Measurements from ENCODE around the gene PLEKHD1. TPM values are rescaled to one million over a fixed set of nuclear protein-coding genes. Genes with fewer than 3 reads are reported as not detected.
A peak's percentile ranks its signal among the peaks of the same experiment; 100 is the strongest.
"Not testable (repeated sequence)": the region's sequence is repeated elsewhere in the genome, so short reads cannot be mapped to it uniquely, and the experiment has no call there.

Gene PLEKHD1
- total RNA-seq: 0.16 TPM

GRCh38 chr14:69484444-69485314 is at the start of gene PLEKHD1:
PLEKHD1 (plus strand) TSS chr14:69484728; CDS start chr14:69484966, 238 bp downstream.
- DNase-seq: peak; percentile 9

- no peak for DNase-seq
Observed at GRCh38 chr14:69439521-69440270, 44.8 kb upstream of the PLEKHD1 start.

GRCh38 chr14:69441948-69442347 is 42.6 kb upstream of the PLEKHD1 start:
- no peak for DNase-seq

DNA sequence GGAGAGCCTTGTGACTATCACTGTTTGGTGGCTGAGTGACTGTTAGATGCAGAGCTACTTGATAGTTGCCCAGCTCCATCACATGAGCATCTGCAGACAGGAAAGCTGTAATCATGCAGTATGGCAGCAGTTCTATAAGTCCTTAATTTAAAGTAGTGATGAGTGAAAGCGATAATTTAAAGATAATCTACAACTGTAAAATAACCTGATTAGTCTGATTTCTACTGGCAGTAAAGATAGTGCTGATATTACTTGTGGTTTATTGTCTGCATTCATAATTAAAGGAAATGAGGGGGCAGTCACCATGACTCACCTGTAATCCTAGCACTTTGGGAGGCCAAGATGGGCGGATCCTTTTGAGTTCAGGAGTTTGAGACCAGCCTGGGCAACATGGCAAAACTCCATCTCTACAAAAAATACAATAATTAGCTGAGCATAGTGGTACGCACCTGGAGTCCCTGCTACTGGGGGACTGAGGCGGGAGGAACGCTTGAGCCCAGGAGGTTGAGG is 41.2 kb upstream of the PLEKHD1 start:
- no peak for DNase-seq

DNA sequence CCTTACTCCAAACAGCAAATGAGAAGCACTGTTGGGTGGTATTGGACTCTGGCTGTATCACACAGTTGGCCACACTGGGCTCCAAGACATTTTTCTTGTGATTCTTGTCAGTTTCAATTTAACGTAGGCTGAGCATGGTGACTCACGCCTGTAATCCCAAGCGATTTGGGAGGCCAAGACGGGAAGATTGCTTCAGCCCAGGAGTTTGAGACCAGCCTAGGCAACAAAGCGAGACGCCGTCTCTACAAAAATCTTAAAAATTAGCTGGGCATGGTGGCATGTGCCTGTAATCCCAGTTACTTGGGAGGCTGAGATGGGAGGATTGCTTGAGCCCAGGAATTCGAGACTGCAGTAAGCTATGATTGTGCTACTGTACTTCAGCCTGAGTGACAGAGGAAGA is 35.3 kb upstream of the PLEKHD1 start:
- DNase-seq: no peak

DNA sequence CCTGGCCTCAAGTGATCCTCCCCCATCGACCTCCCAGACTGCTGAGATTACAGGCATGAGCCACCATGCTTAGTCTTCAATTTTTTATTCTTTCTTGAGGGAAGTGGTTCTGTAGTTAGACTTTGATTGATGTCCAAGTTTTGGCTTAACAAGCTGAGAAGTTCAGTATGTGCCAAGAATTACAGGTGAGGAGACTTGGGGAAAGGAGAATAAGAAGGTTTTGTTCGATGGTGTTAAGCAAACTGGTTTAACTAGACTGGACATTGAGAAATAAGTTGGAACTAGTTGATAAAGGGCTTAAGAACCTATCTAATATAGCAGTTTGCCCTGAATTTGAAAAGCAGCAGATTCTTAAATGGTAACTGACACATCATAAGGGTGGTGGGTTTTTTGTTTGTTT is 32.6 kb upstream of the PLEKHD1 start:
- DNase-seq: no peak

DNA sequence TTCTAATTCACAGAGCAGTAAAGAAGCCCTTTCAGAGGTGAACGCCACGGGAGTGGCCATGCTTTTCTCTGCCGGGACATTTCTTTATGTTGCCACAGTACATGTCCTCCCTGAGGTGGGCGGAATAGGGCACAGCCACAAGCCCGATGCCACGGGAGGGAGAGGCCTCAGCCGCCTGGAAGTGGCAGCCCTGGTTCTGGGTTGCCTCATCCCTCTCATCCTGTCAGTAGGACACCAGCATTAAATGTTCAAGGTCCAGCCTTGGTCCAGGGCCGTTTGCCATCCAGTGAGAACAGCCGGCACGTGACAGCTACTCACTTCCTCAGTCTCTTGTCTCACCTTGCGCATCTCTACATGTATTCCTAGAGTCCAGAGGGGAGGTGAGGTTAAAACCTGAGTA is 26.2 kb upstream of the PLEKHD1 start:
- no peak for DNase-seq

DNA sequence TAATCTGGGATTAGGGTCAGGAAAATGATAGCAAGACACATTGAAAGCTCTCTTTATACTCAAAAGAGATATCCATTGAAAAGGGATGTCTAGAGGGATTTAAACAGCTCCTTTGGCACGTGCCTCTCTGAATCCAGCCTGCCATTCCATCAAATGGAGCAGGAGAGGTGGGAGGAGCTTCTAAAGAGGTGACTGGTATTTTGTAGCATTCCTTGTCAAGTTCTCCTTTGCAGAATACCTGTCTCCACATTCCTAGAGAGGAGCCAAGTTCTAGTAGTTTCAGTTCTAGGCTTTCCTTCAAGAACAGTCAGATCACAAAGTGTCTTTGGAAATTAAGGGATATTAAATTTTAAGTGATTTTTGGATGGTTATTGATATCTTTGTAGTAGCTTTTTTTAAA is 25.4 kb upstream of the PLEKHD1 start:
- DNase-seq: no peak

DNA sequence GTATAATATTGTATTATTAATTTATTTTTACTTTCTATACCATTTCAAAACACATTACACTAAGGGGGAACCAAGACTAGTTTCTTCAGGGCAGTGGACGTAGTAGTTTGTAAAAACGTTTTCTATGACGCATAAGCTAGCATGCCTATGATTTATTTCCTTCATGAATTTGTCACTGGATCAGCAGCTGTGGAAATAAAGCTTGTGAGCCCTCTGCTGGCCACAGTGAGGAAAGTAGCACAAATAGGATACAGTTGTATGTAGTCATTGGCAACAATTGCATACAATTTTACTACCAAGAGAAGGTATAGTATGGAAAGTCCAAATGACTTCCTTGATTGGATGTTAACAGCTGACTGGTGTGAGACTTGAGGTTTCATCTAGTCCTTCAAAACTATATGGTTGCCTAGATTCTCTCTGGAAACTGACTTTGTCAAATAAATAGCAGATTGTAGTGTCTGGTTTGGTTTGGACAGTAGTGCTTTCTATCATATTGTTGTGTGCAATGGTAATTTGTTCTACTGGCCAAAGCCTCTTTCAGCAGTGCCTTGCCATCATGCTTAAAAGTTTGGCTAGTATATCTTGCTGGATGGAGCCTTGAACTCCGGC is 24.3 kb upstream of the PLEKHD1 start:
- DNase-seq: peak; percentile 58

GRCh38 chr14:69464379-69464778 is 20.1 kb upstream of the PLEKHD1 start:
- no peak for DNase-seq

- DNase-seq: no peak
Observed at GRCh38 chr14:69464829-69465228, 19.7 kb upstream of the PLEKHD1 start.

GRCh38 chr14:69468949-69469348 is 15.6 kb upstream of the PLEKHD1 start:
- no peak for DNase-seq

GRCh38 chr14:69471436-69471835 is 13.1 kb upstream of the PLEKHD1 start:
- no peak for DNase-seq

DNA sequence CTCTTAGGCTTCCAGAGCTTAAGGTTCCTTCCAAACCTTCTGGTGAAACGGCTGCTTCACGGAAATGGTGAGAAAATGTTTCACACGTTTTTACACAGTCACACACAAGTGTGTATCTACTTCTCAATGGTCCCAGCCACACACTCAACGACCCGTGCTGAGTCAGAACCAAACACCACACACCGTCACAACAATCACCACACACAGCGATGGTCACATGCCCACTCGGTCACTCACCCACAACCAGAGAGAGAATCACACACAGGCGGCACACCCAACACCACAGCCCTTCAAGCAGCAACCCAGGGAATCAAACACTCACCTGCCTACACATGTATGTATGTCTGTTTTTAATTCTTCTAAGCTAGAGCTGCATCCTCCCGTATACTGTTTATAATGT is 12.6 kb upstream of the PLEKHD1 start:
- DNase-seq: no peak

- DNase-seq: no peak
Observed at GRCh38 chr14:69473260-69473659, 11.3 kb upstream of the PLEKHD1 start.

GRCh38 chr14:69473946-69474345 is 10.6 kb upstream of the PLEKHD1 start:
- no peak for DNase-seq

- no peak for DNase-seq
Observed at GRCh38 chr14:69475194-69475818, 9.2 kb upstream of the PLEKHD1 start.

DNA sequence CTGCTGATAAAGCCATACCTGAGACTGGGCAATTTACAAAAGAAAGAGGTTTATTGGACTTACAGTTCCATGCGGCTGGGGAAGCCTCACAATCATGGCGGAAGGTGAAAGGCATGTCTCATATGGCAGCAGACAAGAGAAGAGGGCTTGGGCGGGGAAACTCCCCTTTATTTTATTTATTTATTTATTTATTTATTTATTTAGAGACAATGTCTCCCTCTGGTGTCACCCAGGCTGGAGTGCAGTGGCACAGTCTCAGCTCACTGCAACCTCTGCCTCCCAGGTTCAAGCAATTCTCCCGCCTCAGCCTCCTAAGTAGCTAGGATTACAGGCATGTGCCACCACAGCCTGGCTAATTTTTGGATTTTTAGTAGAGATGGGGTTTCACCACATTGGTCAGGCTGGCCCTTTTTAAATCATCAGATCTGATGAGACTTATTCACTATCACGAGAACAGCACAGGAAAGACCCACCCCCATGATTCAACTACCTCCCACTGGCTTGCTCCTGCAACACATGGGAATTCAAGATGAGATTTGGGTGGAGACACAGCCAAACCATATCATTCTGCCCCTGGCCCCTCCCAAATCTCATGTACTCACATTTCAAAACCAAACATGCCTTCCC is 7.6 kb upstream of the PLEKHD1 start:
- DNase-seq: not testable (repeated sequence)

DNA sequence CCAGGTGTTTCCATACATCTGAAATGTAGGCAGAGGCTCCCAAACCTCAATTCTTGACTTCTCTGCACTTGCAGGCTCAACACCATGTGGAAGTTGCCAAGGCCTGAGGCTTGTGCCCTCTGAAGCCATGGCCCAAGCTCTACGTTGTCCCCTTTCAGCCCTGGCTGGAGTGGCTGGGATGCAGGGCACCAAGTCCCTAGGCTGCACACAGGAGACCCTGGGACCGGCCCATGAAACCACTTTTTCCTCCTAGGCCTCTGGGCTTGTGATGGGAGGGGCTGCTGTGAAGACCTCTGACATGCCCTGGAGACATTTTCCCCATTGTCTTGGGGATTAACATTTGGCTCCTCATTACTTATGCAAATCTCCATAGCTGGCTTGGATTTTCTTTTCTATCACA is 6.5 kb upstream of the PLEKHD1 start:
- not testable (repeated sequence) for DNase-seq

DNA sequence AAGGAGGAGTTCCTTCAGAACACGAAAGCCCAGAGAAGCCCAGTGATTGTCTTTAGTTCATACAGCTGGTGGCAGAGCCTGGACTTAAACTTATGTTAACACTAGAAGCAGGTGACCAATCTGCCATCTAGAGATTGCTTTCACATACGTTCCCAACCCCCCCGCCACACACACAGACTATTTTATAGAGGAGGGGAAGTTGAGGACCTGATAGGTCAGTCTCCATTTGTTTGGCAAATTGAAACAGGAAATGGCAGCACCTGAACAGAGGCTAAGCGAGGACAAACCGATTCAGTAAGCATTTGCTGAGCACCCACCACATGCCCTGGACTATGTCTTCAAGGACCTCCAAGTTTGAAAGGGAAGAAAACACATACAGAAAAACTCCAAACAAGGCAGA is 4.8 kb upstream of the PLEKHD1 start:
- DNase-seq: no peak

DNA sequence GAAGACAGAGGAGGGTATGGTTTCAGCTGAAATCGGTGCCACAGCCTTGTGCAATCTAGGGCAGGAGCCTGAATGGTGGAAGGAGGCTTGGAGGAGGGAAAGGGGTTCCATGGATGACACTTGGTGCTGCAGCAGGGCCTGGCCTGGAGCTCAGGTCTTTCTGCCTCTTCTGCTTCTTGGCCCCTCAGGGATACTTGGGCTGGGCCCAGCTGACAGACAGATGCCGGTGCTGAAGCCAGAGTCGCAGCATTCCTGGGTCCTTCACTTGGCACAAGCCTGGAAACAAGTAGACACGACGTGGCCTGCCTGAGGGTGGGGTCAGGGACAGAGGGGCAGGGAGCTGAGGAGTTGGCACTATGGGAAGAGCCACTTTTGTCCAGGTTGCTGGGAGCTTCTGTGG is 4.4 kb upstream of the PLEKHD1 start:
- no peak for DNase-seq

Measured in occipital lobe (tissue), 2 donors.